ENCODE data around the gene CSNK2B. TPM values are rescaled to one million over a fixed set of nuclear protein-coding genes. Genes with fewer than 3 reads are reported as not detected.

The CSNK2B gene
- total RNA-seq, 1 donor from 2014 or later, result 126 TPM

DNA sequence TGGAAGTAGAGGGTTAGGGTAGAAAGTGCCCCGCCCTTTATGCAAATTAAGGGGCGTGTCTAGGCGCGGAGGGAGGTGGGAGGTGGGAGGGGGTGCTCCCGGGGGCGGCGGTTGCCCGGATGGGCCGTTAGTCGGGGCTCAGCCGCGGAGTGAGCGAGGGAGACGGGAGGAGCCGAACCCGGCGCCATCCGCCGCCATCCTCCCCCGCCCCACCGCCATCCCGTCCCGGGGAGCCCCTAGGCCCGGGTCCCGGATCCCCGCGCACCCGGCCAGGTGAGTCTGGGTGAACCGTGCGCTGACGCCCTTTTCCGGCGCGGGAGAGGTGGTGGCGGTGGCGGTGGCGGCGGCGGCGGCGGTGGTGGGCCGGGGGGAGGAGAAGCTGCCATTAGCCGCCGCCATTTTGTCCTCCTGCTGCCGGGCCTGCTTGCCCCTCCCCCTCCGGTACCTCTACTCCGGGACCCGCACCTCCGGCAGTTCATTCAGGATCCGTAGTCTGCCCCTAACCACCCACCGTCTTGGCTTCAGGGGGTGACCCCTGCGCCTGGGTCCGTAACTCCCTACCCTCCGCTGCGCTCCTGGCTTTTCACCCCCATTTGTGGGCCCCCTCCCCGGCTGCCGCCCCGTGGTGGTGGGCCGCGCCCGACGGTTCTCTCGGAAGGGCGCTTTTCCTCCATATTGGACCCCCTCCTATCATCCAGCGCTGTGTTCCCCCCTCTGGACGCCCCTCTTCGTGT is 45.1 kb upstream of the CSNK2B start, which contains the start of gene PRRC2A:
TSS of gene PRRC2A (plus strand) at position 130 of the 734 bp plus-strand sequence. CDS start 2,075 bp downstream, outside the sequence.
- peak within 1 kb of the TSS; percentile 40 for H2AFZ ChIP-seq (replicated peaks)
- TF ChIP-seq EZH2phosphoT487 (IDR thresholded peaks at IDR 0.05) (no peak), CTCF (IDR thresholded peaks at IDR 0.05) (no peak), EZH2 (IDR thresholded peaks at IDR 0.05) (no peak)
- peak within 1 kb of the TSS; percentile 97 for H3K9ac ChIP-seq
- Mint-ChIP-seq H3K4me3 (peak within 1 kb of the TSS; percentile 91), H3K36me3 (peaks cover 26% of the 10 kb centered on the region), H3K27ac (peak within 1 kb of the TSS; percentile 98), H3K4me1 (peaks cover 24% of the 10 kb centered on the region), H3K9me3 (no peaks in the 10 kb centered on the region), H3K27me3 (ENCODE audit: insufficient read depth, low read depth) (peaks cover 3% of the 10 kb centered on the region)
- H3F3A ChIP-seq (ENCODE audit: low read depth), result peaks cover 47% of the 10 kb centered on the region
- peaks cover 57% of the 10 kb centered on the region for H3K79me2 ChIP-seq (ENCODE audit: low read depth)
- H3K36me3 ChIP-seq, result peaks cover 16% of the 10 kb centered on the region
- H3K27me3 ChIP-seq, result no peaks in the 10 kb centered on the region
- peaks cover 35% of the 10 kb centered on the region for H4K20me1 ChIP-seq (ENCODE audit: low read depth)
- peak; percentile 90 for DNase-seq (ENCODE audit: low spot score)
- H3K27ac ChIP-seq, result peak within 1 kb of the TSS; percentile 100
- H3K4me3 ChIP-seq, result peak within 1 kb of the TSS; percentile 89
- peak within 1 kb of the TSS; percentile 93 for H3K4me2 ChIP-seq
- H3K9me3 ChIP-seq (ENCODE audit: low read depth), result no peaks in the 10 kb centered on the region
- peaks cover 11% of the 10 kb centered on the region for H3K4me1 ChIP-seq

DNA sequence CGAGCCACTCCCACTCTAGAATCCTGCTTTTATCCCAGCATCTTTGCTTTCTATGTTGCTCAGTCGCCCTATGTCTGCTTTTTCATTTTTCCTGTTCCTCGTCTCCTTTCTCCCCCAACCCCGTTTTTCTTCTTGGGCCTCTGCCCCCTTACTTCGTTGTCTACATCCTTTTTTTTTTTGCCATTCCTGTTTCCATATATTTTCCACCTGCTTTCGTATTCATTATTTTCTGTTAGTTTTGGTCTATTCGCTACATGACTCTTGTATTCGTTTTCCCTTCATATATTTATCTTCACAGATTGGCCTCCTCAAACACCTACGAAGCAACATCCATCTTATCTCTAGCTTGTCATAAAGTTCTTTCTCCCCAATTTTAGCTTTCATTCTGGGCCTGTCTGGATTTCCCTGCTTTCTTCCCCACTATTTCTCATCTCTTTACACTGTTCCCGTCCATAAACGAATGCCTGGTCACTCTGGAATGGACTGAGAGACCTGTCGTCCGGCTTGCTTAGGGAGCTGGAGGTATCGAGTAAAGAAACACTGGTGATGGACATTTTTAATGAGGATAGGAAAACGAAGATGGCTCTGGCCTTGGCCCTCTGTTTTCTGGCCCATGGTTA is 44.5 kb upstream of the CSNK2B start:
- TF ChIP-seq EZH2phosphoT487 (IDR thresholded peaks at IDR 0.05), result no peak
- TF ChIP-seq EZH2 (IDR thresholded peaks at IDR 0.05), result no peak
- TF ChIP-seq CTCF (IDR thresholded peaks at IDR 0.05), result no peak
- Mint-ChIP-seq H3K9me3 (no peaks in the 10 kb centered on the region), H3K27me3 (ENCODE audit: insufficient read depth, low read depth) (peaks cover 4% of the 10 kb centered on the region), H3K4me1 (peaks cover 20% of the 10 kb centered on the region), H3K36me3 (peaks cover 33% of the 10 kb centered on the region), H3K27ac (peak overlapping the region; percentile 68), H3K4me3 (peak overlapping the region; percentile 91)
- H3K4me1 ChIP-seq, result peaks cover 11% of the 10 kb centered on the region
- peak overlapping the region; percentile 100 for H3K27ac ChIP-seq
- no peak overlapping the region for H2AFZ ChIP-seq (replicated peaks)
- no peak for DNase-seq (ENCODE audit: low spot score)
- no peaks in the 10 kb centered on the region for H3K9me3 ChIP-seq (ENCODE audit: low read depth)
- H3K9ac ChIP-seq, result peak overlapping the region; percentile 97
- H3F3A ChIP-seq (ENCODE audit: low read depth), result peaks cover 53% of the 10 kb centered on the region
- H3K27me3 ChIP-seq, result no peaks in the 10 kb centered on the region
- peak overlapping the region; percentile 89 for H3K4me3 ChIP-seq
- peaks cover 41% of the 10 kb centered on the region for H4K20me1 ChIP-seq (ENCODE audit: low read depth)
- peaks cover 63% of the 10 kb centered on the region for H3K79me2 ChIP-seq (ENCODE audit: low read depth)
- H3K4me2 ChIP-seq, result peak overlapping the region; percentile 93
- H3K36me3 ChIP-seq, result peaks cover 21% of the 10 kb centered on the region

GRCh38 chr6:31621991-31622390 is 43.9 kb upstream of the CSNK2B start:
- Histone ChIP-seq H3K9ac (peak overlapping the region; percentile 97), H3K36me3 (peaks cover 26% of the 10 kb centered on the region), H3K79me2 (ENCODE audit: low read depth) (peaks cover 69% of the 10 kb centered on the region), H3K4me1 (peaks cover 11% of the 10 kb centered on the region), H3K27me3 (no peaks in the 10 kb centered on the region), H3K4me2 (peak overlapping the region; percentile 93), H3F3A (ENCODE audit: low read depth) (peaks cover 57% of the 10 kb centered on the region), H3K27ac (peak overlapping the region; percentile 6), H3K9me3 (ENCODE audit: low read depth) (no peaks in the 10 kb centered on the region), H2AFZ (replicated peaks) (no peak overlapping the region), H3K4me3 (peak overlapping the region; percentile 89), H4K20me1 (ENCODE audit: low read depth) (peaks cover 47% of the 10 kb centered on the region)
- peaks cover 37% of the 10 kb centered on the region for H3K36me3 Mint-ChIP-seq
- TF ChIP-seq CTCF (IDR thresholded peaks at IDR 0.05) (no peak), EZH2 (IDR thresholded peaks at IDR 0.05) (no peak), EZH2phosphoT487 (IDR thresholded peaks at IDR 0.05) (no peak)
- peaks cover 19% of the 10 kb centered on the region for H3K4me1 Mint-ChIP-seq
- H3K27me3 Mint-ChIP-seq (ENCODE audit: insufficient read depth, low read depth), result peaks cover 4% of the 10 kb centered on the region
- H3K9me3 Mint-ChIP-seq, result no peaks in the 10 kb centered on the region
- peak overlapping the region; percentile 91 for H3K4me3 Mint-ChIP-seq
- peak overlapping the region; percentile 68 for H3K27ac Mint-ChIP-seq
- no peak for DNase-seq (ENCODE audit: low spot score)
